ENCODE measurements around the gene CA10. TPM values are rescaled to one million over a fixed set of nuclear protein-coding genes. Genes with fewer than 3 reads are reported as not detected.

Gene CA10
- total and polyA plus RNA-seq, 2 donors (not counting 3 experiments of a cell fraction or from before 2014, with no cell fraction given), result not detected

DNA sequence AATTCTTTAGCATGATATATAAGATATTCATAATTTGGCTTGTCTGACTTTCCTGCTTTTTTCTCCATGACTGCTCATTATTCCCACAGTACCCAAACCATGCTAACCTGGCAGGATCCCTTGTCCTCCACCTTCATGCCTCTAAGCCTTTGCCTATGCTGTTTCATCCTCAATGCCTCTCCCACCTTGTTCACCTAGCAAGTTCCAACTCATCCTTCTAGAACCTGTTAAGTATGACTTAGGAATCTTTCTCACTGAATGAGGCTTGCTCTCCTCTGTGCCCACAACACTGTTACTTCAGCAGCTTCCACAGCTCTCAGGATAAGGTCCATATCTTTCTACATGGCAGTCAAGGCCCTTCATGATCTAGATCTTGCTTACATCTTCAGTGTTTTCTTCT, 34.0 kb downstream of the CA10 start:
- Histone ChIP-seq H3K4me3 (replicated peaks in 1 of 3; ENCODE audit: insufficient read depth in 1 of 3, low read depth in 1 of 3, low read length in 3 of 3) (no peak overlapping the region), H3K27me3 (ENCODE audit: control insufficient read depth in 2 of 2, insufficient read depth in 2 of 2, low read length in 2 of 2) (no peaks in the 10 kb centered on the region), H4K20me1 (replicated peaks; ENCODE audit: control insufficient read depth, extremely low read depth, insufficient read depth, low read length) (no peaks in the 10 kb centered on the region), H3K9ac (replicated peaks; ENCODE audit: extremely low read depth, insufficient read depth, low read length) (no peak overlapping the region), H3K9me3 (replicated peaks; ENCODE audit: control insufficient read depth, insufficient read depth, low read length) (peaks cover 4% of the 10 kb centered on the region), H3K9me1 (replicated peaks; ENCODE audit: control insufficient read depth, extremely low read depth, insufficient read depth, low read length) (no peaks in the 10 kb centered on the region), H3K36me3 (ENCODE audit: control insufficient read depth in 2 of 2, extremely low read depth in 1 of 2, insufficient read depth in 2 of 2, low read length in 2 of 2) (no peaks in the 10 kb centered on the region), H3K4me2 (ENCODE audit: insufficient read depth, low read length) (no peak overlapping the region), H3K79me2 (ENCODE audit: control insufficient read depth, insufficient read depth, low read length) (no peaks in the 10 kb centered on the region), H2AFZ (ENCODE audit: low read depth, low read length) (no peak overlapping the region), H3K4me1 (ENCODE audit: control insufficient read depth, extremely low read depth, insufficient read depth, low read length) (no peaks in the 10 kb centered on the region), H3K27ac (ENCODE audit: insufficient read depth, low read depth, low read length) (no peak overlapping the region)
- TF ChIP-seq JUN (IDR thresholded peaks at IDR 0.05; ENCODE audit: borderline replicate concordance, insufficient read depth, insufficient read length, low read depth), result no peak
- TF ChIP-seq, protein P1, sequence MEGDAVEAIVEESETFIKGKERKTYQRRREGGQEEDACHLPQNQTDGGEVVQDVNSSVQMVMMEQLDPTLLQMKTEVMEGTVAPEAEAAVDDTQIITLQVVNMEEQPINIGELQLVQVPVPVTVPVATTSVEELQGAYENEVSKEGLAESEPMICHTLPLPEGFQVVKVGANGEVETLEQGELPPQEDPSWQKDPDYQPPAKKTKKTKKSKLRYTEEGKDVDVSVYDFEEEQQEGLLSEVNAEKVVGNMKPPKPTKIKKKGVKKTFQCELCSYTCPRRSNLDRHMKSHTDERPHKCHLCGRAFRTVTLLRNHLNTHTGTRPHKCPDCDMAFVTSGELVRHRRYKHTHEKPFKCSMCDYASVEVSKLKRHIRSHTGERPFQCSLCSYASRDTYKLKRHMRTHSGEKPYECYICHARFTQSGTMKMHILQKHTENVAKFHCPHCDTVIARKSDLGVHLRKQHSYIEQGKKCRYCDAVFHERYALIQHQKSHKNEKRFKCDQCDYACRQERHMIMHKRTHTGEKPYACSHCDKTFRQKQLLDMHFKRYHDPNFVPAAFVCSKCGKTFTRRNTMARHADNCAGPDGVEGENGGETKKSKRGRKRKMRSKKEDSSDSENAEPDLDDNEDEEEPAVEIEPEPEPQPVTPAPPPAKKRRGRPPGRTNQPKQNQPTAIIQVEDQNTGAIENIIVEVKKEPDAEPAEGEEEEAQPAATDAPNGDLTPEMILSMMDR (IDR thresholded peaks at IDR 0.05; ENCODE audit: extremely low read depth in 1 of 2, insufficient read depth in 1 of 2, low read depth in 1 of 2, low read length in 2 of 2), result no peak
- no peak for TF ChIP-seq POLR2A (IDR thresholded peaks at IDR 0.05; ENCODE audit: low read depth, low read length)
- TF ChIP-seq FOS (IDR thresholded peaks at IDR 0.05; ENCODE audit: borderline replicate concordance, insufficient read depth, low read length), result no peak
- TF ChIP-seq MYC (IDR thresholded peaks at IDR 0.05; ENCODE audit: low read depth, low read length), result no peak
- no peak for TF ChIP-seq GATA2 (IDR thresholded peaks at IDR 0.05; ENCODE audit: insufficient read depth, insufficient read length, low read depth, low read length)
- no peak for TF ChIP-seq POLR2AphosphoS5 (IDR thresholded peaks at IDR 0.05; ENCODE audit: insufficient read depth, low read depth, low read length)
- TF ChIP-seq, protein P2, sequence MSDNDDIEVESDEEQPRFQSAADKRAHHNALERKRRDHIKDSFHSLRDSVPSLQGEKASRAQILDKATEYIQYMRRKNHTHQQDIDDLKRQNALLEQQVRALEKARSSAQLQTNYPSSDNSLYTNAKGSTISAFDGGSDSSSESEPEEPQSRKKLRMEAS (IDR thresholded peaks at IDR 0.05; ENCODE audit: insufficient read depth, insufficient read length), result no peak
- TF ChIP-seq EZH2 (IDR thresholded peaks at IDR 0.05; ENCODE audit: borderline replicate concordance, low read depth, low read length, severe bottlenecking), result no peak
- dilution Hi-C loops (cut with MboI; ENCODE audit: extremely low pct_ligation_motif_present, low sequenced_read_pairs), result no loop called here
- no TSS peak for BruUV-seq (replicated peaks)
- CTCF ChIA-PET, result no interaction called here
- FAIRE-seq, result no peak
- no peak for DNase-seq (ENCODE audit: low read depth, low spot score)
- intact Hi-C loops (cut with micrococcal nuclease), result no loop called here
- POLR2A ChIA-PET, result no interaction called here
